HG03378 (cell line): ENCODE measurements around the gene MLN.
A peak's percentile ranks its signal among the peaks of the same experiment; 100 is the strongest.

Source experiments
- ATAC-seq: cut with Tn5 transposase; IDR thresholded peaks from one replicate; pipeline ENCODE4 v1.9.1; 2021; ENCODE audit warnings: mild to moderate bottlenecking, moderate library complexity; ENCODE audit not compliant: unreplicated experiment

Gene MLN

DNA sequence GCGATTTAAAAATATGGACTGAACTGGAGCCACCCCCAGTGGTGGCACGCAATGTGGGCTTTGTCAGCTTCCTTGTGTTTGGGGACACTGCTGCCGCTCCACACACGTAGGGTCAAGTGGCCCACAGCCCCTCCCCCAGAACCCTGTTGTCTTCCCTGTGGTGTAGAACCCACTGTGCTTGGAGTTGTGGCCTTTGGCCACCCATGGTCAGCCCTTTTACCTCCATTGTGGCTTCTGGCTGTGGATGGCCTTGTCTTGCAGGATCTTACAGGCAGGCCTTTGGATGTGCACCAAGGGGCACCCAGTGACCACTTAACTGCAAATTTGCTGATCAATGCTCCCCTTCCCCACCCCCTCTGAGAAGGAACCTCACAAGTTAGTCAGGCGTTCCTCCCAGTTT lies 12.9 kb downstream of the MLN start:
- ATAC-seq: no peak

DNA sequence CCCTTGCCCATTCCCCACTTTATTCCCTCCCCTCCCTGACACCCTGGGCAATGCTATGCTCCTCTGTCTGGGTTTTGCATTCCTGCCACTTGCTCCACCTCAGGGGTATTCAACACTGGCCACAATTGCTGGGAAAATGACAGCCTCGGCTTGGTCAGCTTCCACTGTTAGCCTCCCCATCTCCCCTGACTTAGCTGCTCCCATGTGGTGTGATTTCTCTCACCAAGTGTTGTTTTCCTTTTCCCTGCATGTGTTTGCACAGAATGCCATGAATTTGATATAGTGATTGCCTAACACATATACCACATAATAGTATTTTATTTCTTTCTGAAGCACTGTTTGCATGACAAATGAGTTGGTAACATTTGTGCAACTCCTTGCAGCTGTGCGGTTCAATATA lies 13.4 kb downstream of the MLN start:
- no peak for ATAC-seq

- ATAC-seq: no peak
Measured at GRCh38 chr6:33789550-33789895, 14.3 kb downstream of the MLN start.

DNA sequence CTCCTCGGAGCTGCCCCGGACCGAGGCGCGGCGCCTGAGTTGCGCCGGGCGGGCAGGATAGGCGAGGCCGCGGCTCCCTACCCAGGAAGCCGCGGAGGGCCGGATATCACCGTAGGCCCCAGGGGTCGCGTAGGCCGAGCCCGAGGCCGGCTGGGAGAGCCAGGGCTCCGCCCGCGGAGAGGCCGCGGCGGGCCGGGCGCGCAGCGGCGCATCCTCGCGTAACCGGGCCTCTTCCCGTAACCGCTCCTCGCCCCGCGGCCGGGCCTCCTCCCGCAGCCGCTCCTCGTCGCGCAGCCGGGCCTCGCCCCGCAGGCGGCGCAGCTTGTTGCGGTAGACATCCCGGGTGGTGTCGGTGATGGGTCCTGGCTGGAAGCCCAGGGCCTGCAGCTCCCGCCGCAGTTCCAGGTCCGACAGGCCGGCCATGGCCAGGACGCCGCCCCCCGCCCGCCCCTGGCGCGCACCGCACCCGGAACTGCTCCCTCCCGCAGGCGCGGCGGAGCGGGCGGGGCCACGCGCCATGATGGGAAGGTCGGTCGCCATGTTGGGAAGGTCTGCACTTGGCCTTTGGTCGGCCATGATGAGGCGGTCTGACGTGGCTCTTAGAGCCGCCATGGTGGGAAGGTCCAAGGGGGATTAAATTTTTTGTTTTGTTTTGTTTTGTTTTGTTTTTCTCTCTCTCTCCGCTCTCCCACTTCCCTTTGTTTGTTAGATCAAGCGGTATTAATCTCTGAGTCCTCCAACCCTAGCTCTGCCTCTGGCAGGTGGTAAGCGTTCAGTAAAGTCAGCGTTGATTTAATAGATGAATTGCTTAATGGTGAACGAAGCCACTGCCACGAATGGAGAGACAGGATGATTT lies 14.9 kb downstream of the MLN start, which contains the start of gene LEMD2:
LEMD2 (minus strand) TSS at position 437 of the 856 bp plus-strand sequence; CDS start at position 423, 14 bp downstream.
- peak; percentile 74 for ATAC-seq

DNA sequence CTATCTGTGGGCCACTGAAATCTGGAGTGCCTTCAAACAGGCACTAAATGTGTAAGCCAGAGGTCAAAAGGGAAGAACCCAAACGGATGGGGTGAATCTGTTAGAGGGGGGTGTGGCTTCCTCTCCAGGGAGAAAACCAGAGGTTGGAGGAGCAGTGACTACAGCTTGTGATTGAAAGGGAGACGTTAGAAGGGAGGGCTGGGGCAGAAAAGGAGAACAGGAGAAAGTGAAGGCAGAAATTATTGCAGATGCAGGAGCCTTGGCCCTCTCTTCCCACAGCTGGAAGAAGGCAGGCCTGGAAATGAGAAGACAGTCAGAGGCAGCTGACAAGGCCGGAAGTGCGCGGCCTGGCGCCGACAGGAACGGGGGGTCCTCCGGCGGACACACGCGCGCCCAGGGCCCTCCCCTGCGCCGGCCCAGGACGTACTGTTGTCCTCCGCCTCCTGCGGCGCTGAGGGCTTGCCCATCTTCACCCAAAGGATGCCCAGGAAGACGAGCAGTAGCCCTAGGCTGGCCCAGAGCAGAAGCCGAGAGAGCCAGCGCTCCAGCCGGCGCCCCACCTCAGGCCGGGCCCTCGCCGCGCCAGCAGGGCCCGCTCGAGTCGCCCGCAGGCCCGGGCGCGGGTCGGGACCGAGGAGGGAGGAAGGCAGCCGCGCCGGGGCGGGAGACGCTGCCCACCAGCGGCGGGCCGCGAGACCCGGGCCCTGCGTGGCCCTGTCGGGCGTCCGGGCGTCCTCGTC lies 15.7 kb downstream of the MLN start:
- peak; percentile 32 for ATAC-seq

DNA sequence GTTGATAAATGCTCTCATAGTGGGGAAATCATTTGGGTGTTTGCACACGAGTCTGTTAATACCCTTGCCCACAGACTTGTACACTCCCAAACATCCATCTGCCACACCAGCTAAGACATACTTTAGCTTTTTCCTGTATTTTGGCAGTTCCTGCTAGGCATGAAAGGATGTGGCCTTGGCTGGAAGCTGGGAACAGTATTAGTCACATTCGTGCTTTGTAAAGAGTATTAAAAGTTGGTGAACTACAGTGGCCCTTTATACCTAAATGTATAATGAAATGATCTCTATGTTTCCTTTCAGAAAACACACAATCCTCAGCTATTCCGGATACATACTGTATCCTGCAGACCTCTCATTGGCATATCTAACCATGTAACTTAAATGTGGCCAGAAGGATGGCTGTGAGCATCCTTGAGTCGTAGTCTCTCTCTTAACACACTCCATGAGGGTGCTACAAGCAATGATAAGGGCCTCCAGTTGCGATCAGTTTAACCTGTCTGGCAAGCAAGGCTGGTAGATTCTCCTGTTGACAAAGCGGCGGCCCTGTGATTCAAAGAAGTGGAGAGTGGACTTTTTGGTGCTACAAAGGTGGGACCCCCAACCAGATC lies 16.4 kb downstream of the MLN start:
- ATAC-seq: no peak

- ATAC-seq: no peak
Measured at GRCh38 chr6:33786736-33787135, 17.1 kb downstream of the MLN start.

DNA sequence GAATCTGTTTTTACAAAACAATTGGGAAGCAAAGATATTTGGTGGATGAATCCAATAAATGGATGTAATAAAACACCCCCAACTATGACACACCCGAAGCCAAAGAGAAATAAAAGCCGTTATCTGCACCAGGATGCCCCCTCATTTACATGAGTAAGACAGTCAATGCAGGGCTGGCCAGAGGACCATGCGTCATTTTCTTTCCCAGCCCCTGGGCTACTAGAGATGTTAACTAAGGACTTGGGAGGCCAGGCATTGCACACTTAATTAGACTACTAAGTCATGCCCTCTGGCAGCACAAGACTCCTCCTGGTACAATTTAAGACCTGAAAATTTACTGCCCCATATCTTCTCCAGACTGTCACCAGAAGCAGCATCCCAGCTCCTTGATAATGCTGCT lies 18.0 kb downstream of the MLN start:
- no peak for ATAC-seq

GRCh38 chr6:33784787-33785186 lies 19.0 kb downstream of the MLN start:
- ATAC-seq: no peak

- ATAC-seq: no peak
Measured at GRCh38 chr6:33783781-33784520, 19.9 kb downstream of the MLN start.

GRCh38 chr6:33782561-33782960 lies 21.2 kb downstream of the MLN start:
- no peak for ATAC-seq

- ATAC-seq: no peak
Measured at GRCh38 chr6:33781131-33781975, 22.4 kb downstream of the MLN start.

GRCh38 chr6:33779895-33780294 lies 23.9 kb downstream of the MLN start:
- ATAC-seq: no peak

GRCh38 chr6:33779290-33779689 lies 24.5 kb downstream of the MLN start:
- no peak for ATAC-seq

- no peak for ATAC-seq
Measured at GRCh38 chr6:33778444-33779121, 25.2 kb downstream of the MLN start.

DNA sequence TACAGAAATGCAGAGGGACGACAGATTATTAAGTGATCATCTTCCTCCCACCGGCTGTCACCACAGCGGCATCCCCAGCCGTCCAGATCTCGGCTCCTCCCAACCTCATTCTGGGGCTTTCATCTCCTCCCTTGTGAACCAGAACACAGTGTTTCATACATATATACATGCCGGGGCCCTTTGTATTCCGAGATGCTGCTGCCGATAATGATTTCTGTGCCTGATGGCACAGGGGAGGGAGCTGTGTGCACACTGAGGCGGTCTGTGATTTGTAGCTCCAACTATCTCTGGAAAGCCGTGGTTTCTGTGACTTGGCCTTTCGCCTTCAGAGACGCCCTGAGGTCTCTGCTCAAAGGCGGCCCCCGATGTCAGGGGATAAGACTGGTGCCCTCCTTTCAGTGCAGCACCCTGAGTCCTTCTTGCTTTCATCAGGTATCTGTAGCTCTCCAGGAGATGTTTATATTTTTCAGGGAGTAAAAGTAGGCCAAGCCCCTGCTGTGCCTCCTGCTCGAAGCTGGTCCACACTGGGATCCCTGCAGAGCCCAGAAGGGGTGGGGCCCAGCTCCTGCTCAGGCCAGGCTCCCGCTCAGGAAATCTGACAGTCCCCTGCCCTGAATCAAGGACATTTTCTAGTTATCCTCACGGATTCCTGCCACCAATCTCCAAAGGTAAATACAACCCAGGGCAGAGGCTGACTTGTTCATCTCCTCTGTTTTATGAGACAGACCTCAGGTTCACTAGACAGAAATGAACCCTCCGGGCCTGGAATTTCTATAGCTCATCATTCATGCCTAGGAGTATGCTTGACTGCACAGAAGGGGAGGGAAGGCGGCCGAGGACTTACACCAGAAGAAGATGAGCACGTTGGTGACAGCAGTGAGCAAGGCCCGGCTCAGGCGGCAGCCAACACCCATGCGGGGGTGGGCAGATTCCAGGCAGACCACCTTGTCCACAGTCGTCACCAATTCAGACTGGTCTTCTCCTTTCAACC lies 26.1 kb downstream of the MLN start:
- ATAC-seq: no peak

DNA sequence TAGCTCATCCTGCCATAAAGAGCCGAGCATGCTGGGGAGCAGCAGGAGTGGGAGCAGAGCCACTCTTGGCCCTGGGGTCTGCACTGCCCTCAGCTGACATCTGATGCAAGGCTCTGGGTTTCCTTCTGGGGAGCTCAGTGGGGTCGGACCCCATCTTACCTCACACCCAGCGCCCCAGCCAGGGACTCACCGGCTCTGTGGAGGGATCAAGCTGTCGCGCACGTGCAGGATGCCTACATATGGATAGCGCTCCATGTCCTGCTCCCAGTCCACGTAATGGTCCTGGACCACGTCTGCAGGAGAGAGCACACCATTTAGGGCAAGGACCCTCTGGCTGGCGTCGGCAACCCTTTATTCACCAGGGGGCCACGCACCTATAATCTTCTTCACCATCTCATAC lies 27.0 kb downstream of the MLN start:
- no peak for ATAC-seq

GRCh38 chr6:33776186-33776585 lies 27.6 kb downstream of the MLN start:
- no peak for ATAC-seq
